Measurements from ENCODE around the gene TYRO3. TPM values are rescaled to one million over a fixed set of nuclear protein-coding genes. Genes with fewer than 3 reads are reported as not detected.

The TYRO3 gene
- polyA plus RNA-seq, 1 of the 3 experiments (the other 2 are of a cell fraction) = 8.7 TPM

DNA sequence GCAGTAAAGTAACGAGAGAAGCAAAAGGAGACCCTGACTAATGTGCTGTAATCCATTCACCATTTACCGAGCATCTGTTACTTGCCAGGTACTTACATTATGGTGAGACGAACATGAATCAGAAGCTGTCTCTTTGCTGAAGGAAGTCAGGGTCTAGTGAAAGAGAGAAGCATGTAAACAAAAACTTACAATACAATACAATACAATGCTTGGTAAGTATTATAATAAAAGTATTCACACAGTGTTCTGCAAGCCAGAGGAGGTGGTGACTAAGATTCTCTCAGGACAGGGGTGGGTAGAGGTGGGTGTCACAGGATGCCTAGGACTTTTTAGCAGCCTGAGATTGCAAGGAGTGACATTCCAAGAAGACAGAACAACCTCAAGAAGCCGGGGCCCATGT is 51.0 kb downstream of the TYRO3 start:
- DNase-seq = no peak
- Histone ChIP-seq H3K4me3 (ENCODE audit: low read depth in 2 of 2, low read length in 1 of 2) (no peak overlapping the region), H3K4me1 (ENCODE audit: control insufficient read depth in 1 of 2, insufficient read depth in 2 of 2, low read depth in 1 of 2, low read length in 1 of 2) (peaks cover 0 to 5% of the 10 kb centered on the region in 2 experiments; a peak in 2 of 4 replicates), H3K9me3 (no peaks in the 10 kb centered on the region), H3K4me2 (no peak overlapping the region), H4K20me1 (ENCODE audit: insufficient read depth) (no peaks in the 10 kb centered on the region), H3K27ac (ENCODE audit: low read depth in 2 of 2, low read length in 1 of 2) (no peak overlapping the region), H3K79me2 (ENCODE audit: insufficient read depth) (no peaks in the 10 kb centered on the region), H3K36me3 (replicated peaks in 1 of 2; ENCODE audit: control insufficient read depth in 1 of 2, insufficient read depth in 2 of 2, low read length in 1 of 2) (no peaks in the 10 kb centered on the region), H3K27me3 (ENCODE audit: insufficient read depth) (no peaks in the 10 kb centered on the region), H2AFZ (ENCODE audit: low read depth) (peak overlapping the region; percentile 74; the same call in 1 of the 2 replicates), H3F3A (replicated peaks; ENCODE audit: insufficient read depth) (no peaks in the 10 kb centered on the region), H3K9ac (no peak overlapping the region), H3K9me2 (no peaks in the 10 kb centered on the region)
- ChIA-PET CTCF (interaction anchor here (1.2 kb wide), 1 partner anchor 202 kb away, joined by 3 read pairs; no protein-coding TSS in a partner anchor), POLR2A (interaction anchor here (0.7 kb wide), 1 partner anchor 997 kb away, joined by 3 read pairs; no protein-coding TSS in a partner anchor)
- TF ChIP-seq CTCF (IDR thresholded peaks at IDR 0.05) (no peak), FOSL2 (IDR thresholded peaks at IDR 0.05; ENCODE audit: borderline replicate concordance, low read depth) (no peak), RAD21 (IDR thresholded peaks at IDR 0.05; ENCODE audit: low read length) (no peak), ELF1 (IDR thresholded peaks at IDR 0.05) (no peak), NFIC (IDR thresholded peaks at IDR 0.05; ENCODE audit: borderline replicate concordance) (no peak), MAX (IDR thresholded peaks at IDR 0.05; ENCODE audit: low read depth) (no peak), PBX3 (IDR thresholded peaks at IDR 0.05) (no peak), FOXJ3 (CRISPR knock-in tag; IDR thresholded peaks at IDR 0.05) (no peak), TAF1 (IDR thresholded peaks at IDR 0.05; ENCODE audit: borderline replicate concordance, low read depth, low read length) (no peak), RCOR1 (IDR thresholded peaks at IDR 0.05; ENCODE audit: low read length) (no peak), GABPA (IDR thresholded peaks at IDR 0.05; ENCODE audit: low read depth) (no peak), EP300 (IDR thresholded peaks at IDR 0.05; ENCODE audit: borderline replicate concordance in 1 of 2, low read depth in 1 of 2, low read length in 1 of 2) (no peak), TCF12 (IDR thresholded peaks at IDR 0.05) (no peak)
- TF ChIP-seq, protein P1, sequence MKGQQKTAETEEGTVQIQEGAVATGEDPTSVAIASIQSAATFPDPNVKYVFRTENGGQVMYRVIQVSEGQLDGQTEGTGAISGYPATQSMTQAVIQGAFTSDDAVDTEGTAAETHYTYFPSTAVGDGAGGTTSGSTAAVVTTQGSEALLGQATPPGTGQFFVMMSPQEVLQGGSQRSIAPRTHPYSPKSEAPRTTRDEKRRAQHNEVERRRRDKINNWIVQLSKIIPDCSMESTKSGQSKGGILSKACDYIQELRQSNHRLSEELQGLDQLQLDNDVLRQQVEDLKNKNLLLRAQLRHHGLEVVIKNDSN (IDR thresholded peaks at IDR 0.05; ENCODE audit: borderline replicate concordance, low read depth) = no peak
- TF ChIP-seq, protein P2, sequence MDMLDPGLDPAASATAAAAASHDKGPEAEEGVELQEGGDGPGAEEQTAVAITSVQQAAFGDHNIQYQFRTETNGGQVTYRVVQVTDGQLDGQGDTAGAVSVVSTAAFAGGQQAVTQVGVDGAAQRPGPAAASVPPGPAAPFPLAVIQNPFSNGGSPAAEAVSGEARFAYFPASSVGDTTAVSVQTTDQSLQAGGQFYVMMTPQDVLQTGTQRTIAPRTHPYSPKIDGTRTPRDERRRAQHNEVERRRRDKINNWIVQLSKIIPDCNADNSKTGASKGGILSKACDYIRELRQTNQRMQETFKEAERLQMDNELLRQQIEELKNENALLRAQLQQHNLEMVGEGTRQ (IDR thresholded peaks at IDR 0.05; ENCODE audit: borderline replicate concordance, low read depth, low read length) = no peak
- WGBS (ENCODE audit: low lambda C conversion rate) = 69% methylated on average over 4 of the region's 4 CpGs
